CD4-positive, alpha-beta T cell treated with Interleukin-1 beta for 1 hour (primary cell): ENCODE data around the gene KLK2.

ENCODE experiments used
- DNase-seq, 2 donors: peaks; one replicate each; pipeline ENCODE4 v3.0.0-alpha.2; 2020 to 2022

The KLK2 gene

DNA sequence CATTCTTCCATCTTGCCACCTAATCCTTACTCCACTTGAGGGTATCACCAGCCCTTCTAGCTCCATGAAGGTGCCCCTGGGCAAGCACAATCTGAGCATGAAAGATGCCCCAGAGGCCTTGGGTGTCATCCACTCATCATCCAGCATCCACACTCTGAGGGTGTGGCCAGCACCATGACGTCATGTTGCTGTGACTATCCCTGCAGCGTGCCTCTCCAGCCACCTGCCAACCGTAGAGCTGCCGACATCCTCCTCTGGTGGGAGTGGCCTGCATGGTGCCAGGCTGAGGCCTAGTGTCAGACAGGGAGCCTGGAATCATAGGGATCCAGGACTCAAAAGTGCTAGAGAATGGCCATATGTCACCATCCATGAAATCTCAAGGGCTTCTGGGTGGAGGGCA lies 21.6 kb upstream of the KLK2 start:
- no peak for DNase-seq

DNA sequence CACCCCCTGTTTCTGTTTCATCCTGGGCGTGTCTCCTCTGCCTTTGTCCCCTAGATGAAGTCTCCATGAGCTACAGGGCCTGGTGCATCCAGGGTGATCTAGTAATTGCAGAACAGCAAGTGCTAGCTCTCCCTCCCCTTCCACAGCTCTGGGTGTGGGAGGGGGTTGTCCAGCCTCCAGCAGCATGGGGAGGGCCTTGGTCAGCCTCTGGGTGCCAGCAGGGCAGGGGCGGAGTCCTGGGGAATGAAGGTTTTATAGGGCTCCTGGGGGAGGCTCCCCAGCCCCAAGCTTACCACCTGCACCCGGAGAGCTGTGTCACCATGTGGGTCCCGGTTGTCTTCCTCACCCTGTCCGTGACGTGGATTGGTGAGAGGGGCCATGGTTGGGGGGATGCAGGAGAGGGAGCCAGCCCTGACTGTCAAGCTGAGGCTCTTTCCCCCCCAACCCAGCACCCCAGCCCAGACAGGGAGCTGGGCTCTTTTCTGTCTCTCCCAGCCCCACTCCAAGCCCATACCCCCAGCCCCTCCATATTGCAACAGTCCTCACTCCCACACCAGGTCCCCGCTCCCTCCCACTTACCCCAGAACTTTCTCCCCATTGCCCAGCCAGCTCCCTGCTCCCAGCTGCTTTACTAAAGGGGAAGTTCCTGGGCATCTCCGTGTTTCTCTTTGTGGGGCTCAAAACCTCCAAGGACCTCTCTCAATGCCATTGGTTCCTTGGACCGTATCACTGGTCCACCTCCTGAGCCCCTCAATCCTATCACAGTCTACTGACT lies 18.4 kb upstream of the KLK2 start, which contains the start of gene KLK3:
Gene KLK3 (plus strand): TSS at position 280 of the 775 bp plus-strand sequence. CDS start 41 bp downstream, at position 321.
- no peak for DNase-seq

DNA sequence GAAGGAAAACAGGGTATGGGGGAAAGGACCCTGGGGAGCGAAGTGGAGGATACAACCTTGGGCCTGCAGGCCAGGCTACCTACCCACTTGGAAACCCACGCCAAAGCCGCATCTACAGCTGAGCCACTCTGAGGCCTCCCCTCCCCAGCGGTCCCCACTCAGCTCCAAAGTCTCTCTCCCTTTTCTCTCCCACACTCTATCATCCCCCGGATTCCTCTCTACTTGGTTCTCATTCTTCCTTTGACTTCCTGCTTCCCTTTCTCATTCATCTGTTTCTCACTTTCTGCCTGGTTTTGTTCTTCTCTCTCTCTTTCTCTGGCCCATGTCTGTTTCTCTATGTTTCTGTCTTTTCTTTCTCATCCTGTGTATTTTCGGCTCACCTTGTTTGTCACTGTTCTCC lies 15.9 kb upstream of the KLK2 start:
- DNase-seq = no peak

DNA sequence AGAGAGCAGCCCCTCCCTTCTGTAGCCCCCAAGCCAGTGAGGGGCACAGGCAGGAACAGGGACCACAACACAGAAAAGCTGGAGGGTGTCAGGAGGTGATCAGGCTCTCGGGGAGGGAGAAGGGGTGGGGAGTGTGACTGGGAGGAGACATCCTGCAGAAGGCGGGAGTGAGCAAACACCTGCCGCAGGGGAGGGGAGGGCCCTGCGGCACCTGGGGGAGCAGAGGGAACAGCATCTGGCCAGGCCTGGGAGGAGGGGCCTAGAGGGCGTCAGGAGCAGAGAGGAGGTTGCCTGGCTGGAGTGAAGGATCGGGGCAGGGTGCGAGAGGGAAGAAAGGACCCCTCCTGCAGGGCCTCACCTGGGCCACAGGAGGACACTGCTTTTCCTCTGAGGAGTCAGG lies 14.4 kb upstream of the KLK2 start:
- no peak for DNase-seq

DNA sequence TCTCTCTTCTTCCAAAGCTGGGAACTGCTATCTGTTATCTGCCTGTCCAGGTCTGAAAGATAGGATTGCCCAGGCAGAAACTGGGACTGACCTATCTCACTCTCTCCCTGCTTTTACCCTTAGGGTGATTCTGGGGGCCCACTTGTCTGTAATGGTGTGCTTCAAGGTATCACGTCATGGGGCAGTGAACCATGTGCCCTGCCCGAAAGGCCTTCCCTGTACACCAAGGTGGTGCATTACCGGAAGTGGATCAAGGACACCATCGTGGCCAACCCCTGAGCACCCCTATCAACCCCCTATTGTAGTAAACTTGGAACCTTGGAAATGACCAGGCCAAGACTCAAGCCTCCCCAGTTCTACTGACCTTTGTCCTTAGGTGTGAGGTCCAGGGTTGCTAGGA lies 13.4 kb upstream of the KLK2 start:
- DNase-seq = no peak

DNA sequence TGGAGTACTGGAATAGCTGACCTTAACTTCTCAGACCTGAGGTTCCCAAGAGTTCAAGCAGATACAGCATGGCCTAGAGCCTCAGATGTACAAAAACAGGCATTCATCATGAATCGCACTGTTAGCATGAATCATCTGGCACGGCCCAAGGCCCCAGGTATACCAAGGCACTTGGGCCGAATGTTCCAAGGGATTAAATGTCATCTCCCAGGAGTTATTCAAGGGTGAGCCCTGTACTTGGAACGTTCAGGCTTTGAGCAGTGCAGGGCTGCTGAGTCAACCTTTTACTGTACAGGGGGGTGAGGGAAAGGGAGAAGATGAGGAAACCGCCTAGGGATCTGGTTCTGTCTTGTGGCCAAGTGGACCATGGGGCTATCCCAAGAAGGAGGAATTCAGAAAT lies 12.2 kb upstream of the KLK2 start:
- DNase-seq = no peak

DNA sequence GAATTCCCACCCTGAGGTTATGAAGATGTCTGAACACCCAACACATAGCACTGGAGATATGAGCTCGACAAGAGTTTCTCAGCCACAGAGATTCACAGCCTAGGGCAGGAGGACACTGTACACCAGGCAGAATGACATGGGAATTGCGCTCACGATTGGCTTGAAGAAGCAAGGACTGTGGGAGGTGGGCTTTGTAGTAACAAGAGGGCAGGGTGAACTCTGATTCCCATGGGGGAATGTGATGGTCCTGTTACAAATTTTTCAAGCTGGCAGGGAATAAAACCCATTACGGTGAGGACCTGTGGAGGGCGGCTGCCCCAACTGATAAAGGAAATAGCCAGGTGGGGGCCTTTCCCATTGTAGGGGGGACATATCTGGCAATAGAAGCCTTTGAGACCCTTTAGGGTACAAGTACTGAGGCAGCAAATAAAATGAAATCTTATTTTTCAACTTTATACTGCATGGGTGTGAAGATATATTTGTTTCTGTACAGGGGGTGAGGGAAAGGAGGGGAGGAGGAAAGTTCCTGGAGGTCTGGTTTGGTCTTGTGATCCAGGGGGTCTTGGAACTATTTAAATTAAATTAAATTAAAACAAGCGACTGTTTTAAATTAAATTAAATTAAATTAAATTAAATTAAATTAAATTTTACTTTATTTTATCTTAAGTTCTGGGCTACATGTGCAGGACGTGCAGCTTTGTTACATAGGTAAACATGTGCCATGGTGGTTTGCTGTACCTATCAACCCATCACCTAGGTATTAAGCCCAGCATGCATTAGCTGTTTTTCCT lies 11.5 kb upstream of the KLK2 start:
- no peak for DNase-seq

DNA sequence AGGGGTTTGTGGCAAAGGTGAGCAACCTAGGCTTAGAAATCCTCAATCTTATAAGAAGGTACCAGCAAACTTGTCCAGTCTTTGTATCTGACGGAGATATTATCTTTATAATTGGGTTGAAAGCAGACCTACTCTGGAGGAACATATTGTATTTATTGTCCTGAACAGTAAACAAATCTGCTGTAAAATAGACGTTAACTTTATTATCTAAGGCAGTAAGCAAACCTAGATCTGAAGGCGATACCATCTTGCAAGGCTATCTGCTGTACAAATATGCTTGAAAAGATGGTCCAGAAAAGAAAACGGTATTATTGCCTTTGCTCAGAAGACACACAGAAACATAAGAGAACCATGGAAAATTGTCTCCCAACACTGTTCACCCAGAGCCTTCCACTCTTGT lies 3.8 kb upstream of the KLK2 start:
- no peak for DNase-seq

DNA sequence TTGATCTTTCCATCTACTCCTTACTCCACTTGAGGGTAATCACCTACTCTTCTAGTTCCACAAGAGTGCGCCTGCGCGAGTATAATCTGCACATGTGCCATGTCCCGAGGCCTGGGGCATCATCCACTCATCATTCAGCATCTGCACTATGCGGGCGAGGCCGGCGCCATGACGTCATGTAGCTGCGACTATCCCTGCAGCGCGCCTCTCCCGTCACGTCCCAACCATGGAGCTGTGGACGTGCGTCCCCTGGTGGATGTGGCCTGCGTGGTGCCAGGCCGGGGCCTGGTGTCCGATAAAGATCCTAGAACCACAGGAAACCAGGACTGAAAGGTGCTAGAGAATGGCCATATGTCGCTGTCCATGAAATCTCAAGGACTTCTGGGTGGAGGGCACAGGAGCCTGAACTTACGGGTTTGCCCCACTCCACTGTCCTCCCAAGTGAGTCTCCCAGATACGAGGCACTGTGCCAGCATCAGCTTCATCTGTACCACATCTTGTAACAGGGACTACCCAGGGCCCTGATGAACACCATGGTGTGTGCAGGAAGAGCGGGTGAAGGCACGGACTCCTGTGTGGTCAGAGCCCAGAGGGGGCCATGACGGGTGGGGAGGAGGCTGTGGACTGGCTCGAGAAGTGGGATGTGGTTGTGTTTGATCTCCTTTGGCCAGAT lies 2.7 kb upstream of the KLK2 start:
- DNase-seq = no peak

DNA sequence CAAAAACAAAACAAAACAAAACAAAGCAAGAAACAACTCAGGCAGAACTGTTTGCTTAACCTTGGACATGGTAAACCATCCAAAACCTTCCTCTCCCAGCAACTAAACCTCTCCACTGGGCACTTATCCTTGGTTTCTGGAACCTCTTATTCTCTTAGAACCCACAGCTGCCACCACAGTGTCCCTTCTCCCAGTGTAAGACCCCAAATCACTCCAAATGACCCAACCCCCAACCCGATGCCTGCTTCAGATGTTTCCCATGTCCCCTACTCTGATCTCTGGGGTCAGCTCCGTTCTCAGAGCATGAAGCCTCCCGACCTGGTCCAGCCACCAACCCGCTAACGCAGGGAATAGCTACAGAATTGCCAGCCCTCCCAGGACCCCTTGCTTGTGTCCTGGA lies 972 bp downstream of the KLK2 start:
- DNase-seq = no peak

DNA sequence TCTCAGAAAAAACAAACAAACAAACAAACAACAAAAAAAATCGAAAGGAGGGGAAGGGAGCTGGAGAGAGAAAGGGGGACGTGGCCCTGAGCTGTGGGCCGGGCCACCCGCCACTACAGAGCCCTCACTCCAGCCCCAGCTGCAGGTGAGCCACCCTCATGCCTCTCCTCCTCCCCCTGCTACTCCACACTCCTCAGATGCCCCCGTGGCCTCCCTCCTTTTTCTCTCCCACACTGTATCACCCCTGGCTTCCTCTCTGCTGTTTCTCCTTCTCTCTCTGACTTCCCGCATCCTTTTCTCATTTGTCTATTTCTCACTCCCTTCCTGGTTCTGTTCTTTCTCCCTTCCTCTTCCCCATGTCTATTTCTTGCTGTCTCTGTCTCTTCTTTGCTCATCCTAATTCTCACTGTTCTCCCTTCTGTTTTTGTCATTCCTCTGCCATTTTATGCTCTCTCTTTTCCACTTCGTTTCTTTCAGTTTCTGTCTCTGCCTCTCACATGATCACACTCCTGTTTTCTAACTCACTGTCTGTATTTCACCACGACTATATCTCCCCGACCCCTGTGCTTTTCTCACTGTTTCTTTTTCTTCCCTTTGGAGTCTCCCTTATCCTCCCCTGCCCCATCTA lies 2.7 kb downstream of the KLK2 start:
- no peak for DNase-seq

DNA sequence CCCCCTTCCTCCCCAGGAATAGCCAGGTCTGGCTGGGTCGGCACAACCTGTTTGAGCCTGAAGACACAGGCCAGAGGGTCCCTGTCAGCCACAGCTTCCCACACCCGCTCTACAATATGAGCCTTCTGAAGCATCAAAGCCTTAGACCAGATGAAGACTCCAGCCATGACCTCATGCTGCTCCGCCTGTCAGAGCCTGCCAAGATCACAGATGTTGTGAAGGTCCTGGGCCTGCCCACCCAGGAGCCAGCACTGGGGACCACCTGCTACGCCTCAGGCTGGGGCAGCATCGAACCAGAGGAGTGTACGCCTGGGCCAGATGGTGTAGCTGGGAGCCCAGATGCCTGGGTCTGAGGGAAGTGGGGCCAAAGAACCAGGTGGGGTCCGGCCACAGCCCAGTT lies 3.2 kb downstream of the KLK2 start:
- no peak for DNase-seq

DNA sequence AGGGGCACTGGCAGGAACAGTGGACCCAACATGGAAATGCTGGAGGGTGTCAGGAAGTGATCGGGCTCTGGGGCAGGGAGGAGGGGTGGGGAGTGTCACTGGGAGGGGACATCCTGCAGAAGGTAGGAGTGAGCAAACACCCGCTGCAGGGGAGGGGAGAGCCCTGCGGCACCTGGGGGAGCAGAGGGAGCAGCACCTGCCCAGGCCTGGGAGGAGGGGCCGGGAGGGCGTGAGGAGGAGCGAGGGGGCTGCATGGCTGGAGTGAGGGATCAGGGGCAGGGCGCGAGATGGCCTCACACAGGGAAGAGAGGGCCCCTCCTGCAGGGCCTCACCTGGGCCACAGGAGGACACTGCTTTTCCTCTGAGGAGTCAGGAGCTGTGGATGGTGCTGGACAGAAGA lies 4.1 kb downstream of the KLK2 start:
- DNase-seq = no peak

DNA sequence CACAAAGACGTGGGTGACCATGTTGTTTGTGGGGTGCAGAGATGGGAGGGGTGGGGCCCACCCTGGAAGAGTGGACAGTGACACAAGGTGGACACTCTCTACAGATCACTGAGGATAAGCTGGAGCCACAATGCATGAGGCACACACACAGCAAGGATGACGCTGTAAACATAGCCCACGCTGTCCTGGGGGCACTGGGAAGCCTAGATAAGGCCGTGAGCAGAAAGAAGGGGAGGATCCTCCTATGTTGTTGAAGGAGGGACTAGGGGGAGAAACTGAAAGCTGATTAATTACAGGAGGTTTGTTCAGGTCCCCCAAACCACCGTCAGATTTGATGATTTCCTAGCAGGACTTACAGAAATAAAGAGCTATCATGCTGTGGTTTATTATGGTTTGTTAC lies 5.6 kb downstream of the KLK2 start:
- no peak for DNase-seq

DNA sequence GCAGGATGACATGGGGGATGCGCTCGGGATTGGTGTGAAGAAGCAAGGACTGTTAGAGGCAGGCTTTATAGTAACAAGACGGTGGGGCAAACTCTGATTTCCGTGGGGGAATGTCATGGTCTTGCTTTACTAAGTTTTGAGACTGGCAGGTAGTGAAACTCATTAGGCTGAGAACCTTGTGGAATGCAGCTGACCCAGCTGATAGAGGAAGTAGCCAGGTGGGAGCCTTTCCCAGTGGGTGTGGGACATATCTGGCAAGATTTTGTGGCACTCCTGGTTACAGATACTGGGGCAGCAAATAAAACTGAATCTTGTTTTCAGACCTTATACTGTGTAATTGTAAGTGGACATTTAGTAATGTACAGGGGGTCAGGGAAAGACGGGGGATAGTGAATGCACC lies 7.0 kb downstream of the KLK2 start:
- no peak for DNase-seq

DNA sequence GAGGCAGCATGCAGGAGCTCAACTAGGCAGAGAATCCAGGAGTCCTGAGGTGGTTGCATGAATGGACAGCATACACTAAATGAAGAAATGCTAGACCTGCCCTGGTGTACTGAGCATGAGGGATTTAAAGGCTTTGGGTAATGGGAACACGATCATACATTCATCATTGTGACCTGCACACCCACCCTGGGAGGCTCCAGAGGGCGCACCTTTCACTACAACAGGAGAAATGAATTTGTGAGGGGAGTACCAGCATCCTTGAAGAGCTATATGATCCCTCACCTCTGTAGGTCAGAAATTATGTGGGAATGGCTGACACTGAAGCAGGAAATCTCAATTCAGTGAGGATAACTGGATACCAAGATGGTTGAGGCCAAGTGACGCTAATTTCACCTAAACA lies 8.9 kb downstream of the KLK2 start:
- no peak for DNase-seq

DNA sequence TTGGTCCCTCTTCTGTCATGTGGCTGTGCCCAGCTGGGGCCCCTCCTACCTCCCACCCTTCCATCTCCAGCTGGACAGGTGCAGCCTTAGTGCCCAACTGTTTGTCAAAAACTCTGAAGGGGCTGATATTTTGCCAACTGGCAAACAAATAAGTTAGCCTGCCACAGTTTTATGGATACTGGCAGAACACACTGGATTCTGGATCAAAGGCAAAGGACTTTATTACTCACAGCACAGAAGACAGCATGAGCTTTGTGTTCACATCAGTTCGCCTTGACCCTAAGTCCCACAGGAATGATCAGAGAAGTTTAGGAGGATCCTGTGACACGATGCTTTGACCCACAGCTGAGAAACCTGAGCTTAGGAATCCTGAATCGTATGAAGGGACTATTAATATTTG lies 16.4 kb downstream of the KLK2 start:
- no peak for DNase-seq

DNA sequence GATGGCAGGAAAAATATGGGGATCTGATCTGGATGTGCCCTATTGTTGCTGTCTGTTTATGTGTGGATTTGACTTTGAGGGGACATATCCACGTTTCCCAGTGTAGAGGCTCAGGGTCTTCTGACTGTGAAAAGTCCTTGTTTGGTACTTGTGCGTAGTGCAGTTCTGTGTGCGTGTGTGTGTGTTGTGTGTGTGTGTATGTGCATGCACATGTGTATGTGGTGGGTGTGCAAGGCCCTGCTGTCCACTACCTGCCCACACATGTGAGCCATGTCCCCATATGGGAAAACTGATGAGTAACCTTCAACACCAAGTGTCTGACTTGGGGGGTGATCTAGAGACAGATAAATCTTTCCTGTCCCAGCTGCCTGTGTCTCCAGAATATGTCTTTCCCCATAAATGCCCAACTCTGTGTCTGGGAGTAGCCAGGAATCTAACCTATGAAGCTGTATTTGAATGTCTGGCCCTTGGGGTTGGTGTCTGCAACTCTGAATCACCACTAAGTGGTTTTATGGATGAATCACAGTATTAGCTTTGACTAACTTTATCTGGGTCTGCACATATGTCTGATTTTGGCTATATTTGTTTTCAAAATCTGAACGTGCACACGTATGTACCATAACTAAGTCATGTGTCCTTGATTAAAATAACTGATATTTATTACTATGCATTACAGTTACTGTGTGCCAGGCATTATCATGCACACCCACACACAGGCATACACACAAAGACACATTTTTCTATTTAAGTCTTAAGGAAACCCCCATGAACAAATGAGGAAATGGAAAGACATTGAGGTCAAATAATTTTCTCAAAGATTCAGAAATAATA lies 17.4 kb downstream of the KLK2 start:
- no peak for DNase-seq

DNA sequence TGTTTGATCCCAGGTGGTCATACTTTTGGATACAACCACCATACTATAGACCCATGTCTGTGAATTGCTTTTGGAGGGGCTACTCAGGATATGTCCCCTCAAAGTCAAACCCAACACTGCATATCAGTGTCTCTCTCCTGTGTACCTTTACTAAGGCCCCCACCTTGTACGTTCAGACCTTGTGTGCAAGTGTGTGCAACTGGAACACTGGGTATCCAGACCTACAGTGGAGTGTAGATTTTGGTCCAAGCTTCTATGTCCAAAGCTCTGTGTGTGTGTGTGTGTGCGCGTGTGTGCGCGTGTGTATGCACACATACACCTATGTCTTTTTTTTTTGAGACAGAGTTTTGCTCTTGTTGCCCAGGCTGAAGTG lies 18.0 kb downstream of the KLK2 start:
- DNase-seq = no peak

DNA sequence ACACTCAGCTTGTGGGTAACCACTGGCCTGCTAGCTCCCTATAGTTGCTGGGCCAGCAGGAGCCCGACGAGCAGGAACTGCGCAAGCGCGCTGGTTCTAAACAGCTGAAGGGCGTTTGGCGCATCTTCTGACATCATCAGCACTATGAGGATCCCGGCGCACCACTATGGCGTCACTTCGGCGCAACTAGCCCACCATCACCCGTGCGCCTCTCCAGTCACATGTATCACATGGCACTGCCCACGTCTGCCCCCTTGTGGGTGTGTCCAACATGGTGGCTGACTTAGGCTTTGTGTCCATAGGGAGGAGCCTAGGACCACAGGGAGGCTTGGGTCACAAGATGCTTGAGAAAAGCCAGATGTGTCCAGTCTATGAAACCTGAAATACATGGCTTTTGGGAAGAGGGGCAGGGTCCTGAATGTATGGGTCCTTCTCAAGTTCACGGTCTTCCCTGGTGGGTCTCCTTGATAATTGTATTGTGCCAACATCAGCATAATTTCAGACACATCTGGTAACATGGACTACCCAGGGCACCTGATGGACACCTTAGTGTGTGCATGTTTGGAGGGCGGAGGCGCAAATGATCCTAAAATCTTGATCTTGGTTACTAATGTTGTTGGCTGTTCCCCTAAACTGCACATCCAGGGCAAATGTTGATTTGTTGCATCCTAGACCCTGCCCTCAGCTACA lies 20.0 kb downstream of the KLK2 start:
- DNase-seq = no peak

DNA sequence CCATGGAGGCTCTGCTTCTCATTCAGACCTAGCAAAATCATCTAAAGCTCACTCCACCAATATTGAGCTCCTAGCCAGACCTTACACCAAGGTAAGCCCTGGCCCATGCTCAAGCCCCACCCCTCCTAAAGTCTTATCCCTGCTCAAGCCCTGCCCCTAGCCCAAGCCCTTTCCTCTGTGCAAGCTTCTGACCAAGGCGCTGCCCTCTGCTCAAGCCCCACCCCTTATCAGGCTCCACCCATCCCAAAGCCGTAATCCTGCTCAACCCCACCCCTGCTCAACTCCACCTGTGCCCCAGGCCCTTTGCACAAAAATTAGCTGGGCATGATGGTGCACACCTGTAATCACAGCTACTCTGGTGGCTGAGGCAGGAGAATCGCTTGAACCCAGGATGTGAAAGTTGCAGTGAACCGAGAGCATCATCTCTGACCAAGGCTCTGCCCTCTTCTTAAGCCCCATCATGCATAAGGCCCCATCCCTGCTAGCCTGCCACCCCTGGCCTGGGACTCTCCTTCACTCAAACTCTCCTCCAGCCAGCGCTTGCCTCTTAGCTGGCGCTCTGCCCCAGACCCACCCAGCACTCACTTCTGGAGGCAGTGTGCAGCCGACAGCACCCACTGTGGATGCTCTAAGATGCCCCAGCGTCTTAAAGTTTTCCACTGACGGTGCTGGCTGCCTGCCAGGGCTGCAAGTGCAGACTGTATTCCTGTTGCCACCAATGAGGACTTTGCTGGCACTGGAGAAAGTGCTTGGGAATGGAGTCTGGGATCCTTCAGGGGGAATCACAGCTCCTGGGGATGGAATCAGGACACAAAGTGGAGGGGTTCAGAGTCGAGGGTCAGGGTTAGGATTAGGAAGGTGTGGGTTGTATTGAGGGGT lies 21.5 kb downstream of the KLK2 start:
- DNase-seq = no peak
